BJ (cell line): ENCODE data around the gene DCAF10. TPM values are rescaled to one million over a fixed set of nuclear protein-coding genes. Genes with fewer than 3 reads are reported as not detected.

Experiments used
- CTCF ChIA-PET: fragments of 350-600 bp; formaldehyde crosslinking; extraction: SDS; loops from one replicate; lab custom pipeline; 2021; ENCODE audit warnings: antibody characterized with exemption, inconsistent platforms; lab: Yijun Ruan, JAX
- POLR2A ChIA-PET: fragments of 300-600 bp; sonication (Branson Sonifier 250); formaldehyde crosslinking; extraction: SDS; loops from one replicate; lab custom pipeline; 2021; ENCODE audit warnings: antibody characterized with exemption; lab: Charles Lee
- DNase-seq: peaks from one replicate; pipeline ENCODE4 v3.0.0-alpha.2; 2011; ENCODE audit warnings: low read depth
- H3K27me3 ChIP-seq: 2 replicates; pipeline ENCODE4 v1.6.0; 2011; ENCODE audit warnings: low read length; ENCODE audit not compliant: control insufficient read depth, insufficient read depth
- H3K36me3 ChIP-seq: 2 replicates; pipeline ENCODE4 v1.5.1; 2011; ENCODE audit warnings: low read length; ENCODE audit not compliant: control insufficient read depth, insufficient read depth
- H3K4me3 ChIP-seq: 2 replicates; pipeline ENCODE4 v1.5.1; 2011; ENCODE audit warnings: low read depth, mild to moderate bottlenecking, control low read depth, low read length
- polyA plus RNA-seq: library from polyadenylated mRNA; depleted of rRNA; stranded (reverse); fragments of >200 nt; gene quantifications from 2 replicates; pipeline ENCODE4 v1.2.3, GENCODE V29; 2011
- TF ChIP-seq, protein P1 (sequence below): IDR thresholded peaks from 2 replicates; pipeline ENCODE4 v1.5.1; 2011; ENCODE audit warnings: low read depth, mild to moderate bottlenecking, control low read depth, inconsistent platforms, low read length, moderate library complexity; ENCODE audit not compliant: insufficient read depth

The DCAF10 gene
- polyA plus RNA-seq, 1 experiment: 22.0 TPM

- POLR2A ChIA-PET: interaction anchor here (0.6 kb wide), 1 partner anchor 29 kb away, joined by 3 read pairs; no protein-coding TSS in a partner anchor
- no peaks in the 10 kb centered on the region for H3K27me3 ChIP-seq
Observed at GRCh38 chr9:37839496-37840461, 39.2 kb downstream of the DCAF10 start.

GRCh38 chr9:37840560-37841194 lies 40.1 kb downstream of the DCAF10 start:
- TF ChIP-seq, protein P1, sequence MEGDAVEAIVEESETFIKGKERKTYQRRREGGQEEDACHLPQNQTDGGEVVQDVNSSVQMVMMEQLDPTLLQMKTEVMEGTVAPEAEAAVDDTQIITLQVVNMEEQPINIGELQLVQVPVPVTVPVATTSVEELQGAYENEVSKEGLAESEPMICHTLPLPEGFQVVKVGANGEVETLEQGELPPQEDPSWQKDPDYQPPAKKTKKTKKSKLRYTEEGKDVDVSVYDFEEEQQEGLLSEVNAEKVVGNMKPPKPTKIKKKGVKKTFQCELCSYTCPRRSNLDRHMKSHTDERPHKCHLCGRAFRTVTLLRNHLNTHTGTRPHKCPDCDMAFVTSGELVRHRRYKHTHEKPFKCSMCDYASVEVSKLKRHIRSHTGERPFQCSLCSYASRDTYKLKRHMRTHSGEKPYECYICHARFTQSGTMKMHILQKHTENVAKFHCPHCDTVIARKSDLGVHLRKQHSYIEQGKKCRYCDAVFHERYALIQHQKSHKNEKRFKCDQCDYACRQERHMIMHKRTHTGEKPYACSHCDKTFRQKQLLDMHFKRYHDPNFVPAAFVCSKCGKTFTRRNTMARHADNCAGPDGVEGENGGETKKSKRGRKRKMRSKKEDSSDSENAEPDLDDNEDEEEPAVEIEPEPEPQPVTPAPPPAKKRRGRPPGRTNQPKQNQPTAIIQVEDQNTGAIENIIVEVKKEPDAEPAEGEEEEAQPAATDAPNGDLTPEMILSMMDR: no peak
- no peaks in the 10 kb centered on the region for H3K27me3 ChIP-seq
- CTCF ChIA-PET: no interaction called here
- no peak overlapping the region for H3K4me3 ChIP-seq
- peaks cover 1% of the 10 kb centered on the region; the same call in 1 of the 2 replicates for H3K36me3 ChIP-seq
- DNase-seq: peak; percentile 30
- POLR2A ChIA-PET: no interaction called here

More at GRCh38 chr9:37839496-37840461, 39.2 kb downstream of the DCAF10 start:
- Histone ChIP-seq H3K36me3 (peaks cover 1% of the 10 kb centered on the region; the same call in 1 of the 2 replicates), H3K4me3 (no peak overlapping the region)
- CTCF ChIA-PET: no interaction called here
- DNase-seq: no peak
- TF ChIP-seq, protein P1: no peak

DNA sequence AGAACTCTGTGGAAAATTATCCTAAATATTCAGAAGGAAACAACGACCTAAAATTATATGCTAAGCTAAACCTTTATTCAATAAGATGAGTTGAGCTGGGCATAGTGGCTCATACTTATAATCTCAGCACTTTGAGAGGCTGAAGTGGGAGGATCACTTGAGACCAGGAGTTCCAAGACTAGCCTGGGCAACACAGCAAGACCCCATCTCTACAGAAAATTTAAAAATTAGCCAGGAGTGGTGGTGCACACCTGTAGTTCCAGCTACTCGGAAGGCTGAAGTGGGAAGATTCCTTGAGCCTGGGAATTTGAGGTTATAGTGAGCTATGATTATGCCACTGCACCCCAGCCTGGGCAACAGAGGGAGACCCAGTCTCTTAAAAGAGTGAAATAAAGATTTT lies 51.6 kb downstream of the DCAF10 start:
- no peak overlapping the region for H3K4me3 ChIP-seq
- no peak for DNase-seq
- POLR2A ChIA-PET: no interaction called here
- H3K36me3 ChIP-seq: no peaks in the 10 kb centered on the region
- CTCF ChIA-PET: no interaction called here
- no peaks in the 10 kb centered on the region for H3K27me3 ChIP-seq
- TF ChIP-seq, protein P1: no peak

DNA sequence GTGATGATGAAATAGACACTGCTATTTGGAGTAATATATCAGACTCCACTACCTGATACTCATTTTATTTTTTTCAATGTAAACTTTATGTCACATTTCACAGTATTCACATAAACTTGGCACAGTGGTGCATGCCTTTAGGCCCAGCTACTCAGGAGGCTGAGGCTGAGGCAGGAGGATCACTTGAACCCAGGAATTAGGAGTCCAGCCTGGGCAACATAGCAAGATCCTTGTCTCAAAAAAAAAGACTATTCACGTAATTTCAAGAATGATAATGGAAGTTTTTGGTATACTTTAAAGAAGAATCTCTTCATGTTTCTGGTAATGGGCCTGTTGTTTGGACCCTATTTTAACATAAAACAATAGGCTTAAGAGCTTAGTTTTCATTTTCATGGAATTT lies 56.0 kb downstream of the DCAF10 start:
- TF ChIP-seq, protein P1: no peak
- Histone ChIP-seq H3K36me3 (peaks cover 10% of the 10 kb centered on the region), H3K27me3 (no peaks in the 10 kb centered on the region), H3K4me3 (no peak overlapping the region)
- POLR2A ChIA-PET: no interaction called here
- DNase-seq: no peak
- CTCF ChIA-PET: interaction anchor here (0.6 kb wide), 1 partner anchor 22 kb away, joined by 3 read pairs; no protein-coding TSS in a partner anchor

DNA sequence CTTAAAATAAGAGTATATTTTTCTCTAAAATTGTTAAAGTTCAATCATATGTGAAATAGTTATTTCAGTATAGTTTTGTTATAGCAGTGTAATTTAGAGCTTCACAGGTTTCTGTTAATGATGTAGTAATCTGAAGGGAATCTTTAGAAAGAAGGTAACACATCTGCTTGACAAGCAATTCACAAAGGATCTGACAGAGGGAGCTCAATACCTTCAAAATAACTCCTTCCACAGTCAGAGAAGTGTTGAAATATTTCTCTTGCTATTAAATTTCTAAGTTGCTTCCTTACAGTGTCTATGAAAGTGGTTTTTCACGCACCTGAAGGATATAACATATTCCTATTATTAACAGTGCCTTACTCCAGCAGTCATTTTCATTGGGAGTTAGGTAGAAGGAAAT lies 58.4 kb downstream of the DCAF10 start:
- CTCF ChIA-PET: interaction anchor here (0.6 to 1.4 kb wide), 8 partner anchors 12 to 531 kb away, joined by 3 read pairs; no protein-coding TSS in a partner anchor
- peaks cover 15% of the 10 kb centered on the region for H3K36me3 ChIP-seq
- no peak for DNase-seq
- no peaks in the 10 kb centered on the region for H3K27me3 ChIP-seq
- TF ChIP-seq, protein P1: peak; percentile 22; the same call in 1 of the 2 replicates
- no peak overlapping the region for H3K4me3 ChIP-seq
- POLR2A ChIA-PET: no interaction called here
